Retinal pigment epithelial cell (primary cell): Measurements from ENCODE around the gene PTPRD.

Experiments
- DNase-seq: peaks from one replicate; pipeline ENCODE4 v3.0.0-alpha.2; 2010; ENCODE audit warnings: low read depth
- H3K4me3 ChIP-seq: 2 replicates; pipeline ENCODE4 v1.5.1; 2011; ENCODE audit warnings: mild to moderate bottlenecking, low read length, control low read depth, moderate library complexity
- CTCF ChIP-seq: conservative IDR thresholded peaks from 2 replicates; pipeline ENCODE4 v1.5.1; 2011; ENCODE audit warnings: low read depth, low read length, control low read depth, inconsistent platforms

The PTPRD gene

GRCh38 chr9:10095208-10095607 is 517.6 kb downstream of the PTPRD start:
- H3K4me3 ChIP-seq: no peak overlapping the region
- no peak for DNase-seq
- no peak for TF ChIP-seq CTCF

GRCh38 chr9:10094563-10094962 is 518.2 kb downstream of the PTPRD start:
- TF ChIP-seq CTCF: no peak
- no peak overlapping the region for H3K4me3 ChIP-seq
- DNase-seq: no peak

- no peak overlapping the region for H3K4me3 ChIP-seq
- DNase-seq: no peak
- no peak for TF ChIP-seq CTCF
Observed at GRCh38 chr9:10080012-10080411, 532.8 kb downstream of the PTPRD start.

- TF ChIP-seq CTCF: no peak
- DNase-seq: no peak
Observed at GRCh38 chr9:10079284-10079964, 533.4 kb downstream of the PTPRD start.

GRCh38 chr9:10071579-10071978 is 541.2 kb downstream of the PTPRD start:
- no peak overlapping the region for H3K4me3 ChIP-seq

More at GRCh38 chr9:10079284-10079964, 533.4 kb downstream of the PTPRD start:
- no peak overlapping the region for H3K4me3 ChIP-seq

GRCh38 chr9:10062629-10063395 is 550.0 kb downstream of the PTPRD start:
- DNase-seq: peak; percentile 92
- no peak overlapping the region for H3K4me3 ChIP-seq
- no peak for TF ChIP-seq CTCF

More at GRCh38 chr9:10071579-10071978, 541.2 kb downstream of the PTPRD start:
- no peak for TF ChIP-seq CTCF
- no peak for DNase-seq

- TF ChIP-seq CTCF: no peak
- H3K4me3 ChIP-seq: no peak overlapping the region
- peak; percentile 76 for DNase-seq
Observed at GRCh38 chr9:10059044-10059443, 553.8 kb downstream of the PTPRD start.
